ENCODE results near the gene GALNT17. TPM values are rescaled to one million over a fixed set of nuclear protein-coding genes. Genes with fewer than 3 reads are reported as not detected.

The GALNT17 gene
- total RNA-seq, 6 donors from 2014 or later: 5.3 to 26.2 (median 10.1) TPM

DNA sequence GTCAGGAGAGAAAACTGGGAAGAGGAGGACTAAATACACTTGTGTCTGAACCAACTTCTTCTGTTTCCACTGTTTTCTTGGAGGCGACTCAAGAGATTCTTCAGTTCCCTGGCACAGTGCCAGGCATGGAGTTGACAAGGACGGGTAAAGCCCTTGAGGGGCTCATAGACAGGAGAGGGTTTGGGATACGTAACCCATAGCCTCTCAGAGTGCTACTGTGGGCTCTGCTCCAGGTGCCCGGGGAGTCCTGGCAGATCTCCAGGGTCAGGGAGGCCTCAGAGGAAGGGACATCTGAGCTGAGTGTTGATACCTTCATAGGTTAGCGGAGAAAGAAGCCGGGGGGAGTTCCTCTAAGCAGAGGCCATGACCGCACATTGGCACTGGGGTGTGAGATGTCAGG is 42.0 kb downstream of the GALNT17 start:
- no peak overlapping the region for H3K27ac ChIP-seq
- no peak overlapping the region for H3K4me3 ChIP-seq
- DNase-seq: no peak
- no peak for TF ChIP-seq POLR2A (IDR thresholded peaks at IDR 0.05)
- TF ChIP-seq POLR2AphosphoS5 (IDR thresholded peaks at IDR 0.05): no peak
- no peak for TF ChIP-seq EP300 (IDR thresholded peaks at IDR 0.05)
- no peak for TF ChIP-seq CTCF (IDR thresholded peaks at IDR 0.05)
- no peaks in the 10 kb centered on the region for H3K36me3 ChIP-seq
- no peaks in the 10 kb centered on the region for H3K9me3 ChIP-seq
- H3K27me3 ChIP-seq: no peaks in the 10 kb centered on the region
- ATAC-seq (ENCODE audit: low FRiP score in 2 of 2): peak; percentile 21 to 26
- 59 to 68% methylated on average over 7 of the region's 7 CpGs for WGBS, 2 donors
- no peaks in the 10 kb centered on the region for H3K4me1 ChIP-seq

- WGBS, 2 donors: 52 to 74% methylated on average over 4 of the region's 4 CpGs
- H3K27me3 ChIP-seq: no peaks in the 10 kb centered on the region
- H3K4me1 ChIP-seq: no peaks in the 10 kb centered on the region
- DNase-seq (no peak), ATAC-seq (ENCODE audit: low FRiP score in 2 of 2) (no peak)
- H3K27ac ChIP-seq: no peak overlapping the region
- H3K9me3 ChIP-seq: no peaks in the 10 kb centered on the region
- H3K4me3 ChIP-seq: no peak overlapping the region
- no peaks in the 10 kb centered on the region for H3K36me3 ChIP-seq
- TF ChIP-seq EP300 (IDR thresholded peaks at IDR 0.05): no peak
- no peak for TF ChIP-seq POLR2AphosphoS5 (IDR thresholded peaks at IDR 0.05)
- TF ChIP-seq CTCF (IDR thresholded peaks at IDR 0.05): no peak
- TF ChIP-seq POLR2A (IDR thresholded peaks at IDR 0.05): no peak
These were observed 50.5 kb downstream of the GALNT17 start for GRCh38 chr7:71182438-71182935.

DNA sequence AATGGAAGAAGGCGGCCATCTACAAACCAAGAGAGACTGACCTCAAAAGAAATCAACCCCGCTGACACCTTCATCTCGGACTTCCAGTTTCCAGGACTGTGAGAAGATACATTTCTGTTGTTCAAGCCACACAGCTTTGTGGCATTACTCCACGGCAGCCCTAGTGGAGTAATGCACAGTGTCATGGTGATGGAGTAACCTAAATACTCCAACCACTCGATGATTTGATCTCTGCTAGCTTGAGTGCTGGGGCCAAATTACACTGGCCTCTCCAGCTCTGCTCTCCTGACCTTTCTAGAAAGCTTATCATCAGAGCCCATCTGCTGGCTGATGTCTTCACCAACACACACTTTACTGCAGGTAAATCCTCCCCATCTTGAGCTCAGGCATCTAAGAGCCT is 52.2 kb downstream of the GALNT17 start:
- no peak overlapping the region for H3K27ac ChIP-seq
- H3K4me1 ChIP-seq: no peaks in the 10 kb centered on the region
- ATAC-seq (ENCODE audit: low FRiP score in 2 of 2) (no peak), DNase-seq (no peak)
- H3K36me3 ChIP-seq: no peaks in the 10 kb centered on the region
- H3K27me3 ChIP-seq: no peaks in the 10 kb centered on the region
- TF ChIP-seq EP300 (IDR thresholded peaks at IDR 0.05): no peak
- no peak for TF ChIP-seq POLR2AphosphoS5 (IDR thresholded peaks at IDR 0.05)
- no peak for TF ChIP-seq POLR2A (IDR thresholded peaks at IDR 0.05)
- TF ChIP-seq CTCF (IDR thresholded peaks at IDR 0.05): no peak
- no peak overlapping the region for H3K4me3 ChIP-seq
- no peaks in the 10 kb centered on the region for H3K9me3 ChIP-seq
- WGBS, 2 donors: 72 to 81% methylated on average over 5 of the region's 5 CpGs

DNA sequence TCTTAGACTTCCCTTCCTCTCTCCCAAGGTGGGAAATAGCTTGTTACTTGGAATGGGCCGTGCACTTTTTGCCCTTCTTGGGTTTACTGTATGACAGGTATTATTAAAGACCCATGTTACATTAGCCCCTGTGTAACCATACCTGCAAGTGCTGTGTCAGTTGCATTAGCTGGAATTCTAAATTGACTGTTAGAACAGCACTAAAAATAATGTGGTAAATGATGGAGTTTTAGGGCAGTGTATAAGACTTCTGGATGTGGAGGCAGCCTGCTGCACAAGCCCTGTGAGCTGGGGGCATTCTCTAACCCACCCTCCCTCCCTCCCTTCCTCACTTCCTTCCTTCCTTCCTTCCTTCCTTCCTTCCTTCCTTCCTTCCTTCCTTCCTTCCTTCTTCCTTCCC is 52.7 kb downstream of the GALNT17 start:
- Histone ChIP-seq H3K9me3 (peaks cover 0 to 4% (median 0%) of the 10 kb centered on the region in 4 donors), H3K4me3 (no peak overlapping the region), H3K36me3 (no peaks in the 10 kb centered on the region), H3K27ac (no peak overlapping the region), H3K4me1 (no peaks in the 10 kb centered on the region), H3K27me3 (no peaks in the 10 kb centered on the region)
- ATAC-seq (ENCODE audit: low FRiP score in 2 of 2): no peak
- no peak for TF ChIP-seq EP300 (IDR thresholded peaks at IDR 0.05)
- no peak for TF ChIP-seq CTCF (IDR thresholded peaks at IDR 0.05)
- no peak for TF ChIP-seq POLR2AphosphoS5 (IDR thresholded peaks at IDR 0.05)
- TF ChIP-seq POLR2A (IDR thresholded peaks at IDR 0.05): no peak
- no peak for DNase-seq
- 69 to 82% methylated on average over 1 of the region's 1 CpG for WGBS, 2 donors

DNA sequence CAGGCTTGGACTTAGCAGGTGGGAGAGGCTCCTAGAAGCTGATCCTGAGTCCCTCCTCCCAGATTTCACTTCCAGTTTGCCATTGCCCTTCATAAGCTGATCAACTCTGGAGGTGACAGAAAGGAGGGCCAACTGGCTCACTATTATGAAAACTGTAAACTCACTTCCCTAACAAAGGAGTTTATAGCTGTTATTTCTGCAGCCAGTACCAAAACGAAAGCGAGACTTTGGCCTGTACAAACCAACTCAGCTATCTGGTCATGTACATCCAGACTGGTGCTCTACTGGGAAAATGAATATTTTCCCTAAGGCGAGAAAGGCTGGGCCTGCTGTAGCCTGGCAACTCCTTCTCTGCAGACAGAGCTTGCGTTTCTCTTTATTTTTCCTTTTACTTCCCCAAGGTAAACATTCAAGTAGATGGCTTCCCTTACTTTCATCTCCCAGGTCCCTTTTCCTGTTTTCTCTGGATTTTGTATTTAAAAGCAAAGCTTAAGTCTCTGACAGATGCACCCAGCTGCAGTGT is 54.7 kb downstream of the GALNT17 start:
- DNase-seq (no peak), ATAC-seq (ENCODE audit: low FRiP score in 2 of 2) (no peak)
- peaks cover 0 to 4% (median 0%) of the 10 kb centered on the region in 4 donors for H3K9me3 ChIP-seq
- 50 to 62% methylated on average over 4 of the region's 4 CpGs for WGBS, 2 donors
- no peaks in the 10 kb centered on the region for H3K27me3 ChIP-seq
- no peak overlapping the region for H3K27ac ChIP-seq
- H3K36me3 ChIP-seq: no peaks in the 10 kb centered on the region
- TF ChIP-seq POLR2A (IDR thresholded peaks at IDR 0.05): no peak
- TF ChIP-seq POLR2AphosphoS5 (IDR thresholded peaks at IDR 0.05): no peak
- TF ChIP-seq EP300 (IDR thresholded peaks at IDR 0.05): no peak
- TF ChIP-seq CTCF (IDR thresholded peaks at IDR 0.05): no peak
- H3K4me3 ChIP-seq: no peak overlapping the region
- H3K4me1 ChIP-seq: no peaks in the 10 kb centered on the region

Data from upper lobe of left lung (tissue), 6 donors.